HepG2 (cell line): ENCODE measurements around the gene SGO1. TPM values are rescaled to one million over a fixed set of nuclear protein-coding genes. Genes with fewer than 3 reads are reported as not detected.

Experiments
- CSRNP1 ChIP-seq: sonication (generic); formaldehyde crosslinking; IDR thresholded peaks from 2 replicates; pipeline ENCODE4 v1.8.1; 2023; ENCODE audit warnings: mild to moderate bottlenecking, missing genetic modification reagents
- E2F5 ChIP-seq: sonication (generic); formaldehyde crosslinking; conservative IDR thresholded peaks from 2 replicates; pipeline ENCODE4 v1.4.0; 2020; ENCODE audit warnings: missing genetic modification reagents
- FIP1L1 ChIP-seq: fragments of 200-400 bp; formaldehyde crosslinking; IDR thresholded peaks from 2 replicates; pipeline ENCODE4 v1.6.1; 2018; ENCODE audit warnings: low read depth, mild to moderate bottlenecking, low read length, moderate library complexity, borderline replicate concordance; ENCODE audit not compliant: insufficient read depth
- GATA4 ChIP-seq: sonication (generic); IDR thresholded peaks from 2 replicates; pipeline ENCODE4 v1.6.1; 2016; ENCODE audit warnings: antibody characterized with exemption, low read depth, borderline replicate concordance
- HNF4A ChIP-seq: sonication (generic); formaldehyde crosslinking; IDR thresholded peaks from 2 replicates; pipeline ENCODE4 v1.4.0; 2020; ENCODE audit warnings: missing genetic modification reagents
- JDP2 ChIP-seq: sonication (generic); formaldehyde crosslinking; IDR thresholded peaks from 2 replicates; pipeline ENCODE4 v1.8.1; 2022; ENCODE audit warnings: missing genetic modification reagents, borderline replicate concordance
- JUN ChIP-seq: sonication (generic); formaldehyde crosslinking; IDR thresholded peaks from 2 replicates; pipeline ENCODE4 v1.4.0; 2020; ENCODE audit warnings: mild to moderate bottlenecking, missing genetic modification reagents
- KAT8 ChIP-seq: IDR thresholded peaks from 2 replicates; pipeline ENCODE4 v1.6.1; 2016; ENCODE audit warnings: missing genetic modification reagents, missing compliant biosample characterization
- KLF11 ChIP-seq: IDR thresholded peaks from 2 replicates; pipeline ENCODE4 v1.6.1; 2016; ENCODE audit warnings: missing compliant biosample characterization
- MXI1 ChIP-seq: IDR thresholded peaks from 3 replicates; pipeline ENCODE4 v1.6.1; 2012; ENCODE audit warnings: low read depth, low read length, inconsistent platforms, borderline replicate concordance
- NFKBIZ ChIP-seq: IDR thresholded peaks from 2 replicates; pipeline ENCODE4 v1.6.1; 2018; ENCODE audit warnings: missing genetic modification reagents, missing compliant biosample characterization
- NPAS2 ChIP-seq: sonication (generic); formaldehyde crosslinking; IDR thresholded peaks from 2 replicates; pipeline ENCODE4 v1.8.0; 2022; ENCODE audit warnings: mild to moderate bottlenecking, missing genetic modification reagents, borderline replicate concordance
- REST ChIP-seq, 2 experiments: IDR thresholded peaks; 2 replicates each; pipeline ENCODE4 v1.6.1; 2011 to 2012; ENCODE audit warnings: low read length in 2 of 2, borderline replicate concordance in 1 of 2, low read depth in 1 of 2, mild to moderate bottlenecking in 1 of 2, moderate library complexity in 1 of 2
- RFX1 ChIP-seq: fragments of 450-650 bp; IDR thresholded peaks from 2 replicates; pipeline ENCODE4 v1.6.1; 2017
- SUZ12 ChIP-seq: fragments of 150-350 bp; IDR thresholded peaks from 2 replicates; pipeline ENCODE4 v1.6.1; 2014; ENCODE audit warnings: low read depth, low read length
- ZBTB14 ChIP-seq: sonication (generic); formaldehyde crosslinking; IDR thresholded peaks from 2 replicates; pipeline ENCODE4 v1.4.0; 2020; ENCODE audit warnings: missing genetic modification reagents
- ZBTB3 ChIP-seq: sonication (generic); formaldehyde crosslinking; IDR thresholded peaks from 2 replicates; pipeline ENCODE4 v1.4.0; 2020; ENCODE audit warnings: low read depth, mild to moderate bottlenecking, moderate library complexity, missing genetic modification reagents, borderline replicate concordance
- ZNF329 ChIP-seq: sonication (generic); formaldehyde crosslinking; IDR thresholded peaks from 2 replicates; pipeline ENCODE4 v1.9.0; 2021; ENCODE audit warnings: low read depth, mild to moderate bottlenecking, missing genetic modification reagents
- ZNF468 ChIP-seq: sonication (generic); formaldehyde crosslinking; IDR thresholded peaks from 2 replicates; pipeline ENCODE4 v1.8.0; 2022; ENCODE audit warnings: mild to moderate bottlenecking, moderate library complexity, missing genetic modification reagents
- ZNF572 ChIP-seq: sonication (generic); formaldehyde crosslinking; IDR thresholded peaks from 2 replicates; pipeline ENCODE4 v1.5.1; 2020; ENCODE audit warnings: mild to moderate bottlenecking, missing genetic modification reagents
- ZNF776 ChIP-seq: sonication (generic); formaldehyde crosslinking; IDR thresholded peaks from 2 replicates; pipeline ENCODE4 v1.4.0; 2020; ENCODE audit warnings: mild to moderate bottlenecking, missing genetic modification reagents
- ZNF782 ChIP-seq: sonication (generic); formaldehyde crosslinking; IDR thresholded peaks from 2 replicates; pipeline ENCODE4 v1.4.0; 2020; ENCODE audit warnings: missing genetic modification reagents, mild to moderate bottlenecking, borderline replicate concordance
- polyA plus RNA-seq, 8 experiments: library from polyadenylated mRNA; depleted of rRNA in 3 of 8; stranded (reverse) in 7 of 8; unstranded in 1 of 8; fragments of >200 nt; fragmentation: Illumina TruSeq in 4 of 8; extraction: Trizol in 4 of 8; gene quantifications; 2 replicates each; pipeline versions ENCODE4 v1.2.1 to v1.2.3, GENCODE V29; 2011 to 2016; ENCODE audit warnings: low read depth in 4 of 8, missing spikeins in 1 of 8, mixed read lengths in 1 of 8; ENCODE audit not compliant: insufficient read depth in 1 of 8
- total RNA-seq, 5 experiments: library from RNA; depleted of rRNA; stranded (reverse); fragments of >200 nt; fragmentation: Illumina TruSeq; extraction: Trizol; gene quantifications; 2 replicates each; pipeline ENCODE4 v1.2.3, GENCODE V29; 2016; ENCODE audit warnings: low read depth in 1 of 5

SGO1 gene
- total and polyA plus RNA-seq, 2 of the 13 experiments (the other 11 are each of a cell fraction or from before 2014, with no cell fraction given) = 2.1 to 16.1 TPM

- TF ChIP-seq FIP1L1 (no peak), RFX1 (no peak), HNF4A (CRISPR knock-in tag) (no peak), ZNF782 (CRISPR knock-in tag) (no peak), MXI1 (peak; percentile 92; the same call in 2 of the 3 replicates), JDP2 (no peak), E2F5 (peak; percentile 100), CSRNP1 (CRISPR knock-in tag) (peak; percentile 94), ZNF468 (CRISPR knock-in tag) (no peak), ZNF776 (CRISPR knock-in tag) (no peak), REST (IDR thresholded peaks at IDR 0.05; ENCODE audit: borderline replicate concordance in 1 of 2, low read depth in 1 of 2, low read length in 2 of 2) (no peak; a peak in 1 of 4 replicates), KAT8 (CRISPR knock-in tag) (peak; percentile 84), ZBTB3 (CRISPR knock-in tag) (no peak), KLF11 (CRISPR knock-in tag) (no peak), ZBTB14 (CRISPR knock-in tag) (no peak), NPAS2 (no peak), ZNF329 (peak; percentile 50; the same call in 1 of the 2 replicates), GATA4 (0 out of 2 replicates have a peak, but pooled peaks have one; percentile 39), NFKBIZ (no peak), JUN (CRISPR knock-in tag) (no peak), SUZ12 (no peak), ZNF572 (0 out of 2 replicates have a peak, but pooled peaks have one; percentile 61)
Measured at GRCh38 chr3:20185679-20186599, at the start of gene SGO1 (continued).
